NCI-H128 (cell line): ENCODE measurements around the gene C4orf50.

Experiments
- DNase-seq: peaks from one replicate; lab custom pipeline; 2025; ENCODE audit not compliant: unreplicated experiment; lab: John Stamatoyannopoulos, UW

C4orf50 gene

GRCh38 chr4:5925419-5926200 lies 92.6 kb downstream of the C4orf50 start:
- no peak for DNase-seq

GRCh38 chr4:5924461-5925125 lies 93.6 kb downstream of the C4orf50 start:
- no peak for DNase-seq

- DNase-seq = no peak
These were observed 94.9 kb downstream of the C4orf50 start for GRCh38 chr4:5923376-5923775.

GRCh38 chr4:5922556-5922955 lies 95.7 kb downstream of the C4orf50 start:
- DNase-seq = no peak

- no peak for DNase-seq
These were observed 96.2 kb downstream of the C4orf50 start for GRCh38 chr4:5921981-5922380.

- no peak for DNase-seq
These were observed 96.9 kb downstream of the C4orf50 start for GRCh38 chr4:5921101-5921980.

- DNase-seq = no peak
These were observed 98.7 kb downstream of the C4orf50 start for GRCh38 chr4:5919571-5919970.

- DNase-seq = no peak
These were observed 99.2 kb downstream of the C4orf50 start for GRCh38 chr4:5919044-5919443.

- no peak for DNase-seq
These were observed 99.8 kb downstream of the C4orf50 start for GRCh38 chr4:5918331-5918985.

- no peak for DNase-seq
These were observed 100.6 kb downstream of the C4orf50 start for GRCh38 chr4:5917672-5918071.

GRCh38 chr4:5916229-5916628 lies 102.0 kb downstream of the C4orf50 start:
- DNase-seq = no peak

- no peak for DNase-seq
These were observed 104.8 kb downstream of the C4orf50 start for GRCh38 chr4:5913454-5913853.

- DNase-seq = no peak
These were observed 105.6 kb downstream of the C4orf50 start for GRCh38 chr4:5912614-5913019.

- DNase-seq = no peak
These were observed 109.3 kb downstream of the C4orf50 start for GRCh38 chr4:5908876-5909427.

GRCh38 chr4:5906191-5906590 lies 112.0 kb downstream of the C4orf50 start:
- no peak for DNase-seq

GRCh38 chr4:5905714-5906113 lies 112.5 kb downstream of the C4orf50 start:
- DNase-seq = no peak

- DNase-seq = no peak
These were observed 117.4 kb downstream of the C4orf50 start for GRCh38 chr4:5900844-5901243.

GRCh38 chr4:5899881-5900280 lies 118.3 kb downstream of the C4orf50 start:
- DNase-seq = no peak

GRCh38 chr4:5899396-5899795 lies 118.8 kb downstream of the C4orf50 start:
- DNase-seq = no peak

- DNase-seq = no peak
These were observed 120.6 kb downstream of the C4orf50 start for GRCh38 chr4:5897674-5898073.

GRCh38 chr4:5895287-5895686 lies 122.9 kb downstream of the C4orf50 start:
- DNase-seq = no peak
